A549 (cell line): Measurements from ENCODE around the gene XYLT1.

ENCODE experiments used
- CHD2 ChIP-seq: fragments of 150-350 bp; IDR thresholded peaks from 2 replicates; pipeline ENCODE4 v1.6.1; 2014; ENCODE audit warnings: low read length; ENCODE audit not compliant: partially characterized antibody
- HOXB13 ChIP-seq: fragments of 250-450 bp; sonication (Bioruptor Pico); IDR thresholded peaks from 2 replicates; pipeline ENCODE4 v1.5.0; 2020; ENCODE audit warnings: low read depth, mild to moderate bottlenecking, moderate library complexity
- JUN ChIP-seq, 2 experiments: fragments of >200 bp; sonication (Bioruptor Twin); formaldehyde crosslinking; IDR thresholded peaks; 2 replicates in 1 of 2; 3 replicates in 1 of 2; pipeline ENCODE4 v1.6.1; 2016 to 2017
- NPAS2 ChIP-seq: fragments of 250-450 bp; sonication (Bioruptor Pico); IDR thresholded peaks from 2 replicates; pipeline ENCODE4 v1.8.0; 2022; ENCODE audit warnings: mild to moderate bottlenecking, moderate library complexity, borderline replicate concordance
- RCOR1 ChIP-seq: fragments of 150-350 bp; IDR thresholded peaks from 2 replicates; pipeline ENCODE4 v1.6.1; 2014; ENCODE audit warnings: antibody characterized with exemption, low read length, low read depth
- RFX5 ChIP-seq: fragments of 450-650 bp; IDR thresholded peaks from 2 replicates; pipeline ENCODE4 v1.7.1; 2014; ENCODE audit warnings: antibody characterized with exemption, mild to moderate bottlenecking, moderate library complexity
- SREBF2 ChIP-seq: fragments of 450-650 bp; IDR thresholded peaks from 2 replicates; pipeline ENCODE4 v1.6.1; 2014; ENCODE audit warnings: mild to moderate bottlenecking, moderate library complexity
- ZFP36 ChIP-seq: fragments of 450-650 bp; IDR thresholded peaks from 2 replicates; pipeline ENCODE4 v1.6.1; 2014; ENCODE audit warnings: borderline replicate concordance; ENCODE audit not compliant: partially characterized antibody
- TF ChIP-seq, protein P1 (sequence below): fragments of >200 bp; sonication (Bioruptor Twin); formaldehyde crosslinking; IDR thresholded peaks from 3 replicates; pipeline ENCODE4 v1.5.1; 2016
- TF ChIP-seq, protein P2 (sequence below): fragments of 450-650 bp; IDR thresholded peaks from 2 replicates; pipeline ENCODE4 v1.6.1; 2014; ENCODE audit warnings: antibody characterized with exemption
- TF ChIP-seq, protein P3 (sequence below): IDR thresholded peaks from 2 replicates; pipeline ENCODE4 v1.6.1; 2012
- TF ChIP-seq, protein P4 (sequence below): fragments of 200-600 bp; sonication (generic); IDR thresholded peaks from 2 replicates; pipeline ENCODE4 v1.6.1; 2016; ENCODE audit warnings: antibody characterized with exemption, mild to moderate bottlenecking, moderate library complexity

GRCh38 chr16:17336530-17336900 lies 134.2 kb downstream of the XYLT1 start:
- TF ChIP-seq, protein P1, sequence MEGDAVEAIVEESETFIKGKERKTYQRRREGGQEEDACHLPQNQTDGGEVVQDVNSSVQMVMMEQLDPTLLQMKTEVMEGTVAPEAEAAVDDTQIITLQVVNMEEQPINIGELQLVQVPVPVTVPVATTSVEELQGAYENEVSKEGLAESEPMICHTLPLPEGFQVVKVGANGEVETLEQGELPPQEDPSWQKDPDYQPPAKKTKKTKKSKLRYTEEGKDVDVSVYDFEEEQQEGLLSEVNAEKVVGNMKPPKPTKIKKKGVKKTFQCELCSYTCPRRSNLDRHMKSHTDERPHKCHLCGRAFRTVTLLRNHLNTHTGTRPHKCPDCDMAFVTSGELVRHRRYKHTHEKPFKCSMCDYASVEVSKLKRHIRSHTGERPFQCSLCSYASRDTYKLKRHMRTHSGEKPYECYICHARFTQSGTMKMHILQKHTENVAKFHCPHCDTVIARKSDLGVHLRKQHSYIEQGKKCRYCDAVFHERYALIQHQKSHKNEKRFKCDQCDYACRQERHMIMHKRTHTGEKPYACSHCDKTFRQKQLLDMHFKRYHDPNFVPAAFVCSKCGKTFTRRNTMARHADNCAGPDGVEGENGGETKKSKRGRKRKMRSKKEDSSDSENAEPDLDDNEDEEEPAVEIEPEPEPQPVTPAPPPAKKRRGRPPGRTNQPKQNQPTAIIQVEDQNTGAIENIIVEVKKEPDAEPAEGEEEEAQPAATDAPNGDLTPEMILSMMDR = no peak
- TF ChIP-seq, protein P2, sequence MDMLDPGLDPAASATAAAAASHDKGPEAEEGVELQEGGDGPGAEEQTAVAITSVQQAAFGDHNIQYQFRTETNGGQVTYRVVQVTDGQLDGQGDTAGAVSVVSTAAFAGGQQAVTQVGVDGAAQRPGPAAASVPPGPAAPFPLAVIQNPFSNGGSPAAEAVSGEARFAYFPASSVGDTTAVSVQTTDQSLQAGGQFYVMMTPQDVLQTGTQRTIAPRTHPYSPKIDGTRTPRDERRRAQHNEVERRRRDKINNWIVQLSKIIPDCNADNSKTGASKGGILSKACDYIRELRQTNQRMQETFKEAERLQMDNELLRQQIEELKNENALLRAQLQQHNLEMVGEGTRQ = no peak
- TF ChIP-seq NPAS2 (CRISPR knock-in tag) (no peak), RCOR1 (no peak), ZFP36 (no peak), HOXB13 (CRISPR knock-in tag) (no peak), SREBF2 (no peak), JUN (IDR thresholded peaks at IDR 0.05) (no peak), CHD2 (no peak), RFX5 (no peak)
- TF ChIP-seq, protein P3, sequence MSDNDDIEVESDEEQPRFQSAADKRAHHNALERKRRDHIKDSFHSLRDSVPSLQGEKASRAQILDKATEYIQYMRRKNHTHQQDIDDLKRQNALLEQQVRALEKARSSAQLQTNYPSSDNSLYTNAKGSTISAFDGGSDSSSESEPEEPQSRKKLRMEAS = no peak
- TF ChIP-seq, protein P4, sequence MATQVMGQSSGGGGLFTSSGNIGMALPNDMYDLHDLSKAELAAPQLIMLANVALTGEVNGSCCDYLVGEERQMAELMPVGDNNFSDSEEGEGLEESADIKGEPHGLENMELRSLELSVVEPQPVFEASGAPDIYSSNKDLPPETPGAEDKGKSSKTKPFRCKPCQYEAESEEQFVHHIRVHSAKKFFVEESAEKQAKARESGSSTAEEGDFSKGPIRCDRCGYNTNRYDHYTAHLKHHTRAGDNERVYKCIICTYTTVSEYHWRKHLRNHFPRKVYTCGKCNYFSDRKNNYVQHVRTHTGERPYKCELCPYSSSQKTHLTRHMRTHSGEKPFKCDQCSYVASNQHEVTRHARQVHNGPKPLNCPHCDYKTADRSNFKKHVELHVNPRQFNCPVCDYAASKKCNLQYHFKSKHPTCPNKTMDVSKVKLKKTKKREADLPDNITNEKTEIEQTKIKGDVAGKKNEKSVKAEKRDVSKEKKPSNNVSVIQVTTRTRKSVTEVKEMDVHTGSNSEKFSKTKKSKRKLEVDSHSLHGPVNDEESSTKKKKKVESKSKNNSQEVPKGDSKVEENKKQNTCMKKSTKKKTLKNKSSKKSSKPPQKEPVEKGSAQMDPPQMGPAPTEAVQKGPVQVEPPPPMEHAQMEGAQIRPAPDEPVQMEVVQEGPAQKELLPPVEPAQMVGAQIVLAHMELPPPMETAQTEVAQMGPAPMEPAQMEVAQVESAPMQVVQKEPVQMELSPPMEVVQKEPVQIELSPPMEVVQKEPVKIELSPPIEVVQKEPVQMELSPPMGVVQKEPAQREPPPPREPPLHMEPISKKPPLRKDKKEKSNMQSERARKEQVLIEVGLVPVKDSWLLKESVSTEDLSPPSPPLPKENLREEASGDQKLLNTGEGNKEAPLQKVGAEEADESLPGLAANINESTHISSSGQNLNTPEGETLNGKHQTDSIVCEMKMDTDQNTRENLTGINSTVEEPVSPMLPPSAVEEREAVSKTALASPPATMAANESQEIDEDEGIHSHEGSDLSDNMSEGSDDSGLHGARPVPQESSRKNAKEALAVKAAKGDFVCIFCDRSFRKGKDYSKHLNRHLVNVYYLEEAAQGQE = no peak
